ENCODE measurements around the gene GLS. TPM values are rescaled to one million over a fixed set of nuclear protein-coding genes. Genes with fewer than 3 reads are reported as not detected.

GLS gene
- total and polyA plus RNA-seq, 2 donors (not counting 3 experiments of a cell fraction or from before 2014, with no cell fraction given): 49.0 to 183 TPM

DNA sequence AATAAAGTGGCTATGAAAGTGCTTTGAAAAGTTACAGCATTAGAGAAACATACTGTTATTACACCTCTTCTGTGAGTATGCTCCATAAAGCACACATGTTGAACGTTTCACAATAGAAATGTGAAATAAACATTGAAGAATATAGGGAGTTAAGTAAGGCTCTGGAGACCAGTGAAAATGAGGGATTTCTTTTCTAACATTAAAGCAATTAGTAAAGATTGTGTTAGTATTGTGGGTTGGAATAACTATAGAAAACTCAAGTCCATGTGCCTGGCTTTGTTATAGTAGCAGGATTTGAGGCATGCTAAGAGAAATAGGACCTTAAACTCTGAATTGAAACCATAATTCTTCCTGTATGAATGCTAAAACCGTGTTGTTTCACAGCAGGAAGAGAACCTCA, 63.1 kb downstream of the GLS start:
- Histone ChIP-seq H3K27me3 (ENCODE audit: control insufficient read depth in 2 of 2, insufficient read depth in 2 of 2, low read length in 2 of 2) (no peaks in the 10 kb centered on the region), H3K9ac (replicated peaks; ENCODE audit: extremely low read depth, insufficient read depth, low read length) (no peak overlapping the region), H4K20me1 (replicated peaks; ENCODE audit: control insufficient read depth, extremely low read depth, insufficient read depth, low read length) (no peaks in the 10 kb centered on the region), H3K36me3 (ENCODE audit: control insufficient read depth in 2 of 2, extremely low read depth in 1 of 2, insufficient read depth in 2 of 2, low read length in 2 of 2) (no peaks in the 10 kb centered on the region), H3K9me3 (replicated peaks; ENCODE audit: control insufficient read depth, insufficient read depth, low read length) (no peaks in the 10 kb centered on the region), H3K27ac (ENCODE audit: insufficient read depth, low read depth, low read length) (no peak overlapping the region), H3K4me3 (replicated peaks in 1 of 3; ENCODE audit: insufficient read depth in 1 of 3, low read depth in 1 of 3, low read length in 3 of 3) (no peak overlapping the region), H2AFZ (ENCODE audit: low read depth, low read length) (no peak overlapping the region), H3K79me2 (ENCODE audit: control insufficient read depth, insufficient read depth, low read length) (no peaks in the 10 kb centered on the region), H3K9me1 (replicated peaks; ENCODE audit: control insufficient read depth, extremely low read depth, insufficient read depth, low read length) (no peaks in the 10 kb centered on the region), H3K4me1 (ENCODE audit: control insufficient read depth, extremely low read depth, insufficient read depth, low read length) (peaks cover 30% of the 10 kb centered on the region), H3K4me2 (ENCODE audit: insufficient read depth, low read length) (no peak overlapping the region)
- DNase-seq (ENCODE audit: low read depth, low spot score): no peak
- dilution Hi-C loops (cut with MboI; ENCODE audit: extremely low pct_ligation_motif_present, low sequenced_read_pairs): no loop called here
- ChIA-PET POLR2A (no interaction called here), CTCF (no interaction called here)
- no peak for TF ChIP-seq POLR2AphosphoS5 (IDR thresholded peaks at IDR 0.05; ENCODE audit: insufficient read depth, low read depth, low read length)
- TF ChIP-seq JUN (IDR thresholded peaks at IDR 0.05; ENCODE audit: borderline replicate concordance, insufficient read depth, insufficient read length, low read depth): no peak
- FAIRE-seq: no peak
- BruUV-seq (replicated peaks): no TSS peak
- intact Hi-C loops (cut with micrococcal nuclease): no loop called here

GRCh38 chr2:190947141-190947540, 66.5 kb downstream of the GLS start:
- FAIRE-seq (peak; percentile 65), DNase-seq (ENCODE audit: low read depth, low spot score) (peak; percentile 95)
- H3K9ac ChIP-seq (replicated peaks; ENCODE audit: extremely low read depth, insufficient read depth, low read length): peak overlapping the region; percentile 70
- peak overlapping the region; percentile 78 for H3K27ac ChIP-seq (ENCODE audit: insufficient read depth, low read depth, low read length)
- H4K20me1 ChIP-seq (replicated peaks; ENCODE audit: control insufficient read depth, extremely low read depth, insufficient read depth, low read length): no peaks in the 10 kb centered on the region
- no peaks in the 10 kb centered on the region for H3K9me1 ChIP-seq (replicated peaks; ENCODE audit: control insufficient read depth, extremely low read depth, insufficient read depth, low read length)
- POLR2A ChIA-PET: interaction anchor here (0.6 to 1.8 kb wide), 5 partner anchors 33 to 75 kb away, joined by 3 to 14 read pairs (median 4); no protein-coding TSS in a partner anchor
- no peak overlapping the region for H3K4me3 ChIP-seq (replicated peaks in 1 of 3; ENCODE audit: insufficient read depth in 1 of 3, low read depth in 1 of 3, low read length in 3 of 3)
- no peaks in the 10 kb centered on the region for H3K27me3 ChIP-seq (ENCODE audit: control insufficient read depth in 2 of 2, insufficient read depth in 2 of 2, low read length in 2 of 2)
- H3K9me3 ChIP-seq (replicated peaks; ENCODE audit: control insufficient read depth, insufficient read depth, low read length): no peaks in the 10 kb centered on the region
- peaks cover 31% of the 10 kb centered on the region for H3K4me1 ChIP-seq (ENCODE audit: control insufficient read depth, extremely low read depth, insufficient read depth, low read length)
- CTCF ChIA-PET: interaction anchor here (0.9 to 3.6 kb wide), 12 partner anchors 9 to 97 kb away, joined by 3 to 25 read pairs (median 6); partner anchors contain the start of gene GLS
- intact Hi-C loops (cut with micrococcal nuclease) (loop anchor here (1.0 to 5.0 kb wide), 3 partner anchors 33 to 95 kb away; partner anchors contain the start of gene STAT1), dilution Hi-C loops (cut with MboI; ENCODE audit: extremely low pct_ligation_motif_present, low sequenced_read_pairs) (no loop called here)
- no TSS peak for BruUV-seq (replicated peaks)
- no peaks in the 10 kb centered on the region for H3K36me3 ChIP-seq (ENCODE audit: control insufficient read depth in 2 of 2, extremely low read depth in 1 of 2, insufficient read depth in 2 of 2, low read length in 2 of 2)
- H3K4me2 ChIP-seq (ENCODE audit: insufficient read depth, low read length): peak overlapping the region; percentile 74
- no peak overlapping the region for H2AFZ ChIP-seq (ENCODE audit: low read depth, low read length)
- TF ChIP-seq JUN (IDR thresholded peaks at IDR 0.05; ENCODE audit: borderline replicate concordance, insufficient read depth, insufficient read length, low read depth): peak; percentile 35
- TF ChIP-seq, protein P1, sequence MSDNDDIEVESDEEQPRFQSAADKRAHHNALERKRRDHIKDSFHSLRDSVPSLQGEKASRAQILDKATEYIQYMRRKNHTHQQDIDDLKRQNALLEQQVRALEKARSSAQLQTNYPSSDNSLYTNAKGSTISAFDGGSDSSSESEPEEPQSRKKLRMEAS (IDR thresholded peaks at IDR 0.05; ENCODE audit: insufficient read depth, insufficient read length): no peak
- peak; percentile 70 for TF ChIP-seq GATA2 (IDR thresholded peaks at IDR 0.05; ENCODE audit: insufficient read depth, insufficient read length, low read depth, low read length)
- H3K79me2 ChIP-seq (ENCODE audit: control insufficient read depth, insufficient read depth, low read length): no peaks in the 10 kb centered on the region

All from endothelial cell of umbilical vein (primary cell).